SK-N-SH (cell line): ENCODE measurements around the gene NAPA.

ENCODE experiments used
- MXI1 ChIP-seq: IDR thresholded peaks from 2 replicates; pipeline ENCODE4 v1.6.1; 2012; ENCODE audit warnings: mild to moderate bottlenecking, low read depth, low read length, improper control_type of control experiment
- SIN3A ChIP-seq: IDR thresholded peaks from 2 replicates; pipeline ENCODE4 v1.6.1; 2012; ENCODE audit warnings: low read depth, mild to moderate bottlenecking, low read length, moderate library complexity, borderline replicate concordance
- TAF1 ChIP-seq: IDR thresholded peaks from 2 replicates; pipeline ENCODE4 v1.6.1; 2012; ENCODE audit warnings: low read depth, mild to moderate bottlenecking, low read length, moderate library complexity, borderline replicate concordance
- TF ChIP-seq, protein P1 (sequence below): IDR thresholded peaks from 2 replicates; pipeline ENCODE4 v1.4.0; 2012; ENCODE audit warnings: low read depth

DNA sequence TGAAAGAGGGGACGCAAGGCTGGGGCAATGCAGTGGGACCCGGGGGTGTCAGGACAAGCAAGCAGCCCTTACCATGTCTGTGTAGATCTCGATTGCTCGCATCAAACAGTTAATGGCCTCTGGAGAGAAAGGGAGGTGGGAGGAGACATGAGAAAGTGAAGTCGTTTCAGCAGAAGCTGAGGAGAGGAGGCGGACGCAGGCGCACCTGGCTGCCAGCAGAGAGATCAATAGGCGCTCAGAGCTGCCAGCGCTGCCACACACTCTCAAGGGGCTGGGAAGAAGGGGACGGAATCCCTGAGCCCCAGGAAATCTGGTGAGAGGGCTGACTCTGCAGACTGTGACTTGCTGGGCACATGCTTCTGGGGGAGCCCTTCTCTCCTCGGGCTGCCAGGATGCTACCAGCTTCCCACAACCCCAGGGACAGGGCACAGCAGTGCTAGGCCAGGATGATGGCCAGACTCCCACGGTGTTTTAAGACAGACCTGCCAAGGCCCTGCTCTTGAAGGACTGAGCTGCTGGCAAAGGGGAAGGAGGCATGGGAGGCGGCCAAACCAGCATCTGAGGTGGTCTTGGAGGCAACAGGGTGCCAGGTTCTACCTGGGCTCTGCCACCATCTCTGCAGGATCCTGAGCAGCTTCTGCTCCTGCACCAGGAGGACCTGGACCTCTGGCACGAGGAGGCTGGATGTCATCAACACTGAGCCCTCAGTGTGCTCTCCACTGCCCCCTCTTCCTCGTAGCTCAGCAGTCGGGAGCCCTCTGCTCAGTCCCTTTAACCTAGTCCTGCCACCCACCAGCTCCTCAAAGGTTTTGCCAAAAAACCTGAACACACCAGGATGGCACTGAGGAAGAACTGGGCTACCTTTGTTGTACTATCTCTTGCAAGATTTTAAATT, 19.1 kb downstream of the NAPA start:
- TF ChIP-seq, protein P1, sequence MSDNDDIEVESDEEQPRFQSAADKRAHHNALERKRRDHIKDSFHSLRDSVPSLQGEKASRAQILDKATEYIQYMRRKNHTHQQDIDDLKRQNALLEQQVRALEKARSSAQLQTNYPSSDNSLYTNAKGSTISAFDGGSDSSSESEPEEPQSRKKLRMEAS: no peak
- TF ChIP-seq TAF1 (no peak), MXI1 (no peak), SIN3A (no peak)
